ENCODE measurements around the gene TUBD1.
A peak's percentile ranks its signal among the peaks of the same experiment; 100 is the strongest.
"Not testable (repeated sequence)": the region's sequence is repeated elsewhere in the genome, so short reads cannot be mapped to it uniquely, and the experiment has no call there.

The TUBD1 gene

GRCh38 chr17:59873414-59873813 is 19.3 kb downstream of the TUBD1 start:
- not testable (repeated sequence) for DNase-seq

- DNase-seq, result no peak
Observed at GRCh38 chr17:59872351-59872750, 20.4 kb downstream of the TUBD1 start.

- DNase-seq, result no peak
Observed at GRCh38 chr17:59870482-59870881, 22.3 kb downstream of the TUBD1 start.

GRCh38 chr17:59869941-59870218 is 22.9 kb downstream of the TUBD1 start:
- DNase-seq, result no peak

- DNase-seq, result no peak
Observed at GRCh38 chr17:59863616-59864015, 29.1 kb downstream of the TUBD1 start.

GRCh38 chr17:59859444-59860025 is 33.2 kb downstream of the TUBD1 start:
- peak in 1 of 2 donors; percentile 58 for DNase-seq

GRCh38 chr17:59858932-59859331 is 33.8 kb downstream of the TUBD1 start:
- DNase-seq, result no peak

GRCh38 chr17:59858167-59858816 is 34.5 kb downstream of the TUBD1 start:
- no peak for DNase-seq

- no peak for DNase-seq
Observed at GRCh38 chr17:59856859-59857794, 35.6 kb downstream of the TUBD1 start.

- DNase-seq, result not testable (repeated sequence)
Observed at GRCh38 chr17:59853919-59854729, 38.6 kb downstream of the TUBD1 start.

- no peak for DNase-seq
Observed at GRCh38 chr17:59853168-59853918, 39.4 kb downstream of the TUBD1 start.

GRCh38 chr17:59852847-59853167 is 39.9 kb downstream of the TUBD1 start:
- not testable (repeated sequence) for DNase-seq

GRCh38 chr17:59851439-59852375 is 41.0 kb downstream of the TUBD1 start:
- DNase-seq, result no peak

- not testable (repeated sequence) for DNase-seq
Observed at GRCh38 chr17:59850311-59850710, 42.4 kb downstream of the TUBD1 start.

- no peak for DNase-seq
Observed at GRCh38 chr17:59848778-59849177, 44.0 kb downstream of the TUBD1 start.

- no peak for DNase-seq
Observed at GRCh38 chr17:59848385-59848668, 44.4 kb downstream of the TUBD1 start.

GRCh38 chr17:59846394-59847165 is 46.2 kb downstream of the TUBD1 start:
- DNase-seq, result no peak

- DNase-seq, result peak in 1 of 2 donors; percentile 40
Observed at GRCh38 chr17:59845595-59846393, 46.9 kb downstream of the TUBD1 start.

GRCh38 chr17:59844884-59845594 is 47.7 kb downstream of the TUBD1 start:
- DNase-seq, result no peak

Data from hippocampal formation (tissue), 2 donors.